ENCODE measurements around the gene ENG.

The ENG gene

GRCh38 chr9:127776195-127776923 lies 78.1 kb downstream of the ENG start:
- DNase-seq: no peak

GRCh38 chr9:127773981-127774380 lies 80.5 kb downstream of the ENG start:
- no peak for DNase-seq

GRCh38 chr9:127773272-127773671 lies 81.2 kb downstream of the ENG start:
- DNase-seq: no peak

- no peak for DNase-seq
Measured at GRCh38 chr9:127772603-127773002, 81.9 kb downstream of the ENG start.

- peak; percentile 82 for DNase-seq
Measured at GRCh38 chr9:127771570-127772189, 82.8 kb downstream of the ENG start.

- peak; percentile 89 for DNase-seq
Measured at GRCh38 chr9:127770905-127771569, 83.4 kb downstream of the ENG start.

GRCh38 chr9:127770583-127770904 lies 83.9 kb downstream of the ENG start:
- peak; percentile 31 for DNase-seq

GRCh38 chr9:127769929-127770582 lies 84.4 kb downstream of the ENG start:
- peak; percentile 26 for DNase-seq

GRCh38 chr9:127769101-127769500 lies 85.4 kb downstream of the ENG start:
- DNase-seq: no peak

GRCh38 chr9:127768698-127769097 lies 85.8 kb downstream of the ENG start:
- DNase-seq: no peak

GRCh38 chr9:127767909-127768331 lies 86.5 kb downstream of the ENG start:
- DNase-seq: peak; percentile 51

GRCh38 chr9:127767410-127767809 lies 87.0 kb downstream of the ENG start:
- DNase-seq: no peak

- DNase-seq: no peak
Measured at GRCh38 chr9:127765418-127765817, 89.0 kb downstream of the ENG start.

Measured in right kidney (tissue), 1 donor.